GM10266 (cell line): ENCODE results near the gene BUB1.
"Not testable (repeated sequence)": the region's sequence is repeated elsewhere in the genome, so short reads cannot be mapped to it uniquely, and the experiment has no call there.

Experiments used
- DNase-seq: peaks from one replicate; pipeline ENCODE4 v3.0.0; 2012; ENCODE audit errors: extremely low spot score

Gene BUB1

DNA sequence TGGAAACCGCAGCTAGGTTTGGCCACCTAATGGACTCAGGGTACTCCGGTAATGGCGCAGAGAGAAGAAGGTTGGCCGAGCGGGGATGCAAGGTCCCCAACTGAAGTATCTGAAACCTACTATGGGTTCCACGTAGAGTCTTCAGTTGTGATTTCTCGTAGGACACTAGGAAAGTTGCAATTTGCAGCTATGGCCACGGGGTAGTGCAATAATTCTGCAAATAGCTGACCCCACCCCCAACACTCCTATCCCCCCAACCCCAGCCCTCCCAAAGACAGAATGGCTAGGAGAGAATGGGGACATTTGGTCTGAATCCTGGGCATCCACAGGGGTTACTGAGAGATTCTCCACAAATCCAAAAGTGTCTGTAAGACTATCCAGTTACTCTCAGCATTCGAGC is 75.7 kb downstream of the BUB1 start:
- DNase-seq: not testable (repeated sequence)

DNA sequence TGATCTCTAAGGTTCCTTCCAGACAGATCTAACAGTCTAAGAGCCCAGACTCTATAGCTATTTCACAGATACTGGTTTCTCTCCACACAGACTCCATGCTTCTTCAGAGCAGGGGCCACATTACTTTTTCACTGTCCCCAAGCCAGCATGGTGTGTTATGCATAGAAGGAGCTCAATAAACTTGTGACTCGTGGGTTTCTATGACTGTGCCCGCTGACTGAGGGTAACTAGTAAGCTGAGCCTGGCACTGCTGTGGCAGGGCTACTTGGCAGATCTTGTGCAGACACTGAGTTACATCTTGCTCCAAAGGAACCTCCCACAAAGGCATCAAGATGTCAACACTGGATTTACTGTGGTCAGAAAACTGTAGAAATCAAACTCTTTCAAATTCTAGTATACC is 85.9 kb downstream of the BUB1 start:
- not testable (repeated sequence) for DNase-seq

DNA sequence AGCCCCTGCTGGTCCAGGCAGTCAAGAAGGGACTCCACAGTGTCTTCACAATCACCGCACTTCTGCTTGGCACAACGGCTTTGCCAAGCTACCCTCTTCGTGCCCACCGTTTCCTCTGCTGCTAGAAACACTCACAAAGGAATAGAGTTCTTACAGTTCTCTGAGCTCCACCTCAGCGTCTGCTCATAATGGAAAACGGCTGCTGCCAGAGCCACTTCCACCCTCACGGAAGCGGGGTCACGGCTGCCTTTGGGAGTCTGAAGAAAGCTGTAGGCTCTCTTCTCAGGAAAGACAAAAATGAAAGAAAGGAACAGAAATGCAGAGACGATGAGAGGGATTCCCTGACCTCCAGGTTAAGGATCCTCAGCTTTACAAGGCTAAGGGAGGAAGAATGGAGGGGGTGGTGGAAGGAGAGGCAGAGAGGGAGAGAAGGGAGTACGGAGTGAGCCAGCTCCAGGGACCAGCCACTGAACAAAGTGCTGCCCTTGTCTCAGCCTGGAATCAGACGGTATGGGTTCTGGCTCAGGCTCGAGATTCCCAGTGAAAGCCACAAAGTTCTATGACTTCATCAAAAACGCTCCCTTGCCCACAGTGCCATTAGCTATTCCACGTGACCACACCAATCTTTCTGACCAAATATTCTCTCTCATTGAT is 88.1 kb downstream of the BUB1 start:
- not testable (repeated sequence) for DNase-seq

DNA sequence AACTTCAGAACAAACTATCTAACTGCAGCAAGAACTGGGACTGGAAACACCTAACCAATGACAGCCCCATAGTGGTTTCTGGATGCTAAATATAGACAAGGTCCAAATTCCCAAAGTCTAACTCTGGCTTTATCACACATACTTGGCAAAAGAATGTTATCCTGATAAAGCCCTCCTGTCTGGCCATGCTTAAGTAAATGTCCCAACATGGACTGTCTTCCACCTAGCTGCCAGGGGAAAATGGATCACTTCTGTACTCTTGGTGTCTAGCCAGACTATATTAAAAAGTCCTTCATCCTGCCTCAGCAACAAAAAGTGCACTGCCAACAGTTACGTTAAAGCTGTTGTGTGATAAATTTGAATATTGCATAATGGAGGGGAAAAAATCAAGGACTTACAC is 89.3 kb downstream of the BUB1 start:
- DNase-seq: not testable (repeated sequence)
